ENCODE data around the gene MAVS.

The MAVS gene

DNA sequence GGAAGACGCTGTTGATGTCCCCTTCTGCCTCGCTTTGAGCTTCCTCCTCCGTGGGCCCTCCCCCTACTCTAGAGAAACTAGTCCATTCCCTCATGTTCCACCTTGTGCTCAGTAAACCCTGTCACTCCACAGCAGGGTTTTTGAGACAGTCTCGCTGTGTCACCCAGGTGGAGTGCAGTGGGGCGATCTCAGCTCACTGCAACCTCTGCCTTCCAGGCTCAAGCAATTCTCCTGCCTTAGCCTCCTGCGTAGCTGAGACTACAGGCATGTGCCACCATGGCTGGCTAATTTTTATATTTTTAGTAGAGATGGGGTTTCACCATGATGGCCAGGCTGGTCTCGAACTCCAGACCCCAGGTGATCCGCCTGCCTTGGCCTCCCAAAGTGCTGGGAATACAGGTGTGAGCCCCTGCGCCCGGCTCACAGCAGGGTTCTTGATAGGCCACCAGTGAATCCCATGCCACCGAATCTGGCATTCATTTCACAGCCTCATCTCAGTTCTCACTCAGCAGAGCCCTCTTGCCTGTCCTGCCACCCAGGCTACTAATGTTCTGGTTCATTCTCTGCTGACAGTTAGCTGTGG lies 78.6 kb downstream of the MAVS start:
- in situ Hi-C loops (cut with MboI; ENCODE audit: low pct_unique_long_range_greater_than_20kb, low sequenced_read_pairs) = no loop called here
- DNase-seq = no peak

Measured in KBM-7 (cell line).